Osteoblast (primary cell): ENCODE data around the gene JARID2. TPM values are rescaled to one million over a fixed set of nuclear protein-coding genes. Genes with fewer than 3 reads are reported as not detected.

Source experiments
- DNase-seq: peaks from one replicate; pipeline ENCODE4 v3.0.0; 2011; ENCODE audit warnings: low spot score, mixed read lengths; ENCODE audit not compliant: insufficient read length; ENCODE audit errors: missing footprints
- H2AFZ ChIP-seq: 2 replicates; pipeline ENCODE4 v1.6.0; 2011; ENCODE audit warnings: mild to moderate bottlenecking, low read length
- H3K27ac ChIP-seq: 2 replicates; pipeline ENCODE4 v1.5.1; 2011; ENCODE audit warnings: mild to moderate bottlenecking, low read depth, low read length, moderate library complexity
- H3K27me3 ChIP-seq: 2 replicates; pipeline ENCODE4 v1.6.0; 2012; ENCODE audit warnings: mild to moderate bottlenecking, control low read depth, inconsistent platforms, low read length, moderate library complexity; ENCODE audit not compliant: insufficient read depth
- H3K36me3 ChIP-seq: 2 replicates; pipeline ENCODE4 v1.5.1; 2011; ENCODE audit warnings: mild to moderate bottlenecking, low read length, control low read depth, moderate library complexity; ENCODE audit not compliant: insufficient read depth
- H3K4me1 ChIP-seq: 2 replicates; pipeline ENCODE4 v1.5.1; 2011; ENCODE audit warnings: mild to moderate bottlenecking, low read length, control low read depth, moderate library complexity; ENCODE audit not compliant: insufficient read depth
- H3K4me2 ChIP-seq: 2 replicates; pipeline ENCODE4 v1.6.0; 2011; ENCODE audit warnings: mild to moderate bottlenecking, low read length; ENCODE audit not compliant: insufficient read depth
- H3K4me3 ChIP-seq: fragments of 200-600 bp; sonication (generic); 3 replicates; pipeline ENCODE4 v1.5.1; 2012; ENCODE audit warnings: mild to moderate bottlenecking, low read length, inconsistent platforms; ENCODE audit not compliant: insufficient read depth
- H3K79me2 ChIP-seq: 2 replicates; pipeline ENCODE4 v1.6.0; 2012; ENCODE audit warnings: mild to moderate bottlenecking, low read length, control low read depth, inconsistent platforms; ENCODE audit not compliant: insufficient read depth
- H3K9me3 ChIP-seq: 2 replicates; pipeline ENCODE4 v1.5.1; 2011; ENCODE audit warnings: low read depth, low read length, control low read depth
- H4K20me1 ChIP-seq: 2 replicates; pipeline ENCODE4 v1.6.0; 2012; ENCODE audit warnings: mild to moderate bottlenecking, low read length, control low read depth; ENCODE audit not compliant: insufficient read depth
- CTCF ChIP-seq: IDR thresholded peaks from 2 replicates; pipeline ENCODE4 v1.5.1; 2011; ENCODE audit warnings: mild to moderate bottlenecking, low read depth, low read length, moderate library complexity; ENCODE audit errors: extremely low read depth
- total RNA-seq: library from RNA; depleted of rRNA; stranded (reverse); fragments of >200 nt; gene quantifications from 2 replicates; pipeline ENCODE4 v1.2.3, GENCODE V29; 2012

The JARID2 gene
- total RNA-seq, 1 donor = 10.5 TPM

- no peak for DNase-seq
These were observed 289.8 kb downstream of the JARID2 start for GRCh38 chr6:15535495-15536197.

GRCh38 chr6:15536198-15536955 is 290.5 kb downstream of the JARID2 start:
- H3K36me3 ChIP-seq = peaks cover under 1% of the 10 kb centered on the region
- H2AFZ ChIP-seq = no peak overlapping the region
- TF ChIP-seq CTCF = no peak
- H4K20me1 ChIP-seq = peaks cover 4% of the 10 kb centered on the region
- no peaks in the 10 kb centered on the region for H3K27me3 ChIP-seq
- no peak for DNase-seq
- H3K4me1 ChIP-seq = no peaks in the 10 kb centered on the region
- H3K4me3 ChIP-seq = no peak overlapping the region
- no peak overlapping the region for H3K27ac ChIP-seq
- H3K4me2 ChIP-seq = no peak overlapping the region
- no peaks in the 10 kb centered on the region for H3K9me3 ChIP-seq
- no peaks in the 10 kb centered on the region for H3K79me2 ChIP-seq

More at GRCh38 chr6:15535495-15536197, 289.8 kb downstream of the JARID2 start:
- H3K79me2 ChIP-seq = no peaks in the 10 kb centered on the region
- H3K9me3 ChIP-seq = no peaks in the 10 kb centered on the region
- TF ChIP-seq CTCF = no peak
- H3K4me3 ChIP-seq = no peak overlapping the region
- no peak overlapping the region for H3K4me2 ChIP-seq
- H3K27me3 ChIP-seq = no peaks in the 10 kb centered on the region
- no peak overlapping the region for H3K27ac ChIP-seq
- H4K20me1 ChIP-seq = no peaks in the 10 kb centered on the region
- no peak overlapping the region for H2AFZ ChIP-seq
- peaks cover 6% of the 10 kb centered on the region for H3K36me3 ChIP-seq
- no peaks in the 10 kb centered on the region for H3K4me1 ChIP-seq

GRCh38 chr6:15538106-15538505 is 292.2 kb downstream of the JARID2 start:
- no peak overlapping the region for H2AFZ ChIP-seq
- no peaks in the 10 kb centered on the region for H3K9me3 ChIP-seq
- H4K20me1 ChIP-seq = peaks cover 4% of the 10 kb centered on the region
- no peak overlapping the region for H3K4me3 ChIP-seq
- no peak for DNase-seq
- H3K4me1 ChIP-seq = no peaks in the 10 kb centered on the region
- no peak overlapping the region for H3K4me2 ChIP-seq
- H3K27ac ChIP-seq = no peak overlapping the region
- TF ChIP-seq CTCF = no peak
- no peaks in the 10 kb centered on the region for H3K79me2 ChIP-seq
- H3K27me3 ChIP-seq = no peaks in the 10 kb centered on the region
- H3K36me3 ChIP-seq = no peaks in the 10 kb centered on the region
